Measurements from ENCODE around the gene RFTN2.

RFTN2 gene

GRCh38 chr2:197547163-197547900, 128.1 kb downstream of the RFTN2 start:
- Histone ChIP-seq H3K27ac (no peak overlapping the region), H3K9ac (no peak overlapping the region), H4K20me1 (peaks cover 0 to 69% (median 35%) of the 10 kb centered on the region in 11 experiments; a peak in 16 of 22 replicates), H3K4me2 (no peak overlapping the region), H3K4me3 (no peak overlapping the region), H3K4me1 (no peaks in the 10 kb centered on the region), H3K27me3 (no peaks in the 10 kb centered on the region), H3K36me3 (peaks cover 97 to 100% (median 100%) of the 10 kb centered on the region in 11 experiments), H3K9me3 (replicated peaks in 1 of 11) (no peaks in the 10 kb centered on the region; a peak in 1 of 22 replicates)
- no peak for TF ChIP-seq Cebpa-rat (IDR thresholded peaks at IDR 0.05)

- no peak overlapping the region for H3K9ac ChIP-seq
- H4K20me1 ChIP-seq = peaks cover 15 to 80% (median 46%) of the 10 kb centered on the region in 11 experiments; a peak in 19 of 22 replicates
- H3K9me3 ChIP-seq (replicated peaks in 1 of 11) = no peaks in the 10 kb centered on the region; a peak in 1 of 22 replicates
- H3K4me2 ChIP-seq = no peak overlapping the region
- no peak overlapping the region for H3K27ac ChIP-seq
- H3K36me3 ChIP-seq = peaks cover 95 to 100% (median 99%) of the 10 kb centered on the region in 11 experiments
- no peaks in the 10 kb centered on the region for H3K27me3 ChIP-seq
- no peak for TF ChIP-seq Cebpa-rat (IDR thresholded peaks at IDR 0.05)
- no peak overlapping the region for H3K4me3 ChIP-seq
- H3K4me1 ChIP-seq = no peaks in the 10 kb centered on the region
These were observed 132.2 kb downstream of the RFTN2 start for GRCh38 chr2:197543206-197543605.

- no peak overlapping the region for H3K4me3 ChIP-seq
- no peaks in the 10 kb centered on the region for H3K27me3 ChIP-seq
- peaks cover 19 to 81% (median 42%) of the 10 kb centered on the region in 11 experiments; a peak in 20 of 22 replicates for H4K20me1 ChIP-seq
- H3K9ac ChIP-seq = no peak overlapping the region
- H3K27ac ChIP-seq = no peak overlapping the region
- peaks cover 93 to 100% (median 98%) of the 10 kb centered on the region in 11 experiments for H3K36me3 ChIP-seq
- no peak overlapping the region for H3K4me2 ChIP-seq
- no peaks in the 10 kb centered on the region; a peak in 1 of 22 replicates for H3K9me3 ChIP-seq (replicated peaks in 1 of 11)
- TF ChIP-seq Cebpa-rat (IDR thresholded peaks at IDR 0.05) = no peak
- H3K4me1 ChIP-seq = no peaks in the 10 kb centered on the region; a peak in 1 of 20 replicates
These were observed 135.7 kb downstream of the RFTN2 start for GRCh38 chr2:197539734-197540133.

- Histone ChIP-seq H3K4me3 (no peak overlapping the region), H3K9ac (no peak overlapping the region), H3K27me3 (no peaks in the 10 kb centered on the region), H3K27ac (no peak overlapping the region), H3K36me3 (peaks cover 85 to 100% (median 95%) of the 10 kb centered on the region in 11 experiments), H3K4me1 (no peaks in the 10 kb centered on the region; a peak in 1 of 20 replicates), H4K20me1 (peaks cover 25 to 85% (median 54%) of the 10 kb centered on the region in 11 experiments; a peak in 20 of 22 replicates), H3K9me3 (replicated peaks in 1 of 11) (no peaks in the 10 kb centered on the region), H3K4me2 (no peak overlapping the region)
- TF ChIP-seq Cebpa-rat (IDR thresholded peaks at IDR 0.05) = no peak
These were observed 137.0 kb downstream of the RFTN2 start for GRCh38 chr2:197538412-197538811.
